Sigmoid colon (tissue), 4 donors: ENCODE data around the gene TRIO.

ENCODE experiments used
- EP300 ChIP-seq, 4 donors: sonication (generic); formaldehyde crosslinking; IDR thresholded peaks; one replicate each; pipeline ENCODE4 v1.6.1; 2017; ENCODE audit warnings: antibody characterized with exemption in 4 of 4
- POLR2A ChIP-seq, 2 donors: fragments of 450-650 bp; IDR thresholded peaks; one replicate each; pipeline ENCODE4 v1.6.1; 2016; ENCODE audit warnings: antibody characterized with exemption in 2 of 2, mild to moderate bottlenecking in 2 of 2, moderate library complexity in 2 of 2
- TF ChIP-seq, protein P1 (sequence below), 4 experiments: fragments of 450-650 bp in 3 of 4; fragments of 200-600 bp in 1 of 4; IDR thresholded peaks; one replicate each; pipeline ENCODE4 v1.5.1; 2016 to 2019; ENCODE audit warnings: antibody characterized with exemption in 4 of 4, mild to moderate bottlenecking in 3 of 4, moderate library complexity in 2 of 4

DNA sequence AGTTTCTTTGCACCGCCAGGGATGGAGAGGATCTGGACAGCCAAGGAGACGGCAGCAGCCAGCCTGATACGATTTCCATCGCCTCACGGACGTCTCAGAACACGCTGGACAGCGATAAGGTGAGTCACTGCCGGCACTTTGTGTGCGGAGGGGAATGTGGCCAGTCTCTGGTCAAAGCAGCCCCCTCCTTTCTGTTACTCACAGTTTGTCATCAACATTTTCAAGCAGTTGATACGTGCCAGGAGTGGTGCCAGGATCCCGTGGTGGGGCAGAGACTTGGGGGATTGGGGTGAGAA lies 263.4 kb downstream of the TRIO start:
- TF ChIP-seq, protein P1, sequence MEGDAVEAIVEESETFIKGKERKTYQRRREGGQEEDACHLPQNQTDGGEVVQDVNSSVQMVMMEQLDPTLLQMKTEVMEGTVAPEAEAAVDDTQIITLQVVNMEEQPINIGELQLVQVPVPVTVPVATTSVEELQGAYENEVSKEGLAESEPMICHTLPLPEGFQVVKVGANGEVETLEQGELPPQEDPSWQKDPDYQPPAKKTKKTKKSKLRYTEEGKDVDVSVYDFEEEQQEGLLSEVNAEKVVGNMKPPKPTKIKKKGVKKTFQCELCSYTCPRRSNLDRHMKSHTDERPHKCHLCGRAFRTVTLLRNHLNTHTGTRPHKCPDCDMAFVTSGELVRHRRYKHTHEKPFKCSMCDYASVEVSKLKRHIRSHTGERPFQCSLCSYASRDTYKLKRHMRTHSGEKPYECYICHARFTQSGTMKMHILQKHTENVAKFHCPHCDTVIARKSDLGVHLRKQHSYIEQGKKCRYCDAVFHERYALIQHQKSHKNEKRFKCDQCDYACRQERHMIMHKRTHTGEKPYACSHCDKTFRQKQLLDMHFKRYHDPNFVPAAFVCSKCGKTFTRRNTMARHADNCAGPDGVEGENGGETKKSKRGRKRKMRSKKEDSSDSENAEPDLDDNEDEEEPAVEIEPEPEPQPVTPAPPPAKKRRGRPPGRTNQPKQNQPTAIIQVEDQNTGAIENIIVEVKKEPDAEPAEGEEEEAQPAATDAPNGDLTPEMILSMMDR (IDR thresholded peaks at IDR 0.05) = no peak
- TF ChIP-seq POLR2A (IDR thresholded peaks at IDR 0.05) = no peak
- TF ChIP-seq EP300 (IDR thresholded peaks at IDR 0.05) = no peak
